ENCODE data around the gene DGLUCY.
"Not testable (repeated sequence)": the region's sequence is repeated elsewhere in the genome, so short reads cannot be mapped to it uniquely, and the experiment has no call there.

DGLUCY gene

DNA sequence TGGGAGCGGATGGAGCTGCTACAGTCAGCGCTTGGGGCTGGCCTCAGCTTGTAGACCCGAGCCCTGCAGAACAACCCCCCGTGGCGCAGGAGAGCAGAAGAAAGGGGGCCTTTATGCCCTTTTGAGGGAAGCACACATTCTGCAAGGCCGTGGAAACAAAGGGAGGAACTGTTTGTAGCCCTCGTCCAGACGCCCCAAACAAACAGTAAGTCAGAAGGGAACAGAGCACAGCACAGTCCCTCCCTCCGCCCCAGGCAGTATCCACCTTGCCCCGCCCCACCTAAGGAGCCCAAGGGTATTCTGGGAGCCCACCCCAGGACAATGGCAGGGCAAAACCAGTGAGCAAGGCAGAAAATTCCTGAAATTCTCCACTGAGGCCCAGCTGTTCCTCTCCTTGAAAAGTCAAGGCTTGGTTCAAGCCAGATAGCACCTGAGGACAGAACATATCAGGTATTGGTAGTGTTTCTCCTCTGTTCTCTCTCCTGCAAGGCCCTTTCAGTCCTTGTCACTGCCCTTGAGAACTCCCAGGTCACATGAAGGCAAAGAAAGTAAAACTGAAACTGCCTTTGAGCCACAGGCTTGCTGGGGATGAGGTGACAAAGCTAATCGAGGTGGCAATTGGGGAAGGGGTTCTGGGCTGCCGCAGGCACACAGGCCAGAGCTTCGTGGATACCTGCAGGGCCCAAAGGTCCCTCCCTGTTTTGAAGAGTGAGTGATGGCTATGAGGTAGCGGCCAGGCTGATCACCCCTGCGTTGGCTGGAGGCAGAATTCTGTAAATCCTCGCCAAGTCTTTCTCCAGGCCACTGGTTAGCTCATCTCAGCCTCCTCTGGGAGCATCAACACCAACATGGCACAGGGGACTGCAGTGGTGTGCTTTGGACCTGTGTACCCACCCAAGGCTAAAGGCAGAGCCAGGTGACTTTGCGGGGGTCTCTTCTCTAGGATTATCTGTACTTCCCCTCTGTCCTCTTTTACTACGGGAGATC lies 499 bp downstream of the DGLUCY start:
- Histone ChIP-seq H3K27me3 (ENCODE audit: control insufficient read depth, insufficient read depth, low read length) (no peaks in the 10 kb centered on the region), H3K4me1 (ENCODE audit: control insufficient read depth, insufficient read depth, low read length) (peaks cover 20% of the 10 kb centered on the region), H3K9ac (ENCODE audit: low read length) (peak overlapping the region; percentile 93), H3K36me3 (ENCODE audit: control insufficient read depth, insufficient read depth, low read length) (peaks cover 3% of the 10 kb centered on the region), H3K4me3 (ENCODE audit: low read length) (peak overlapping the region; percentile 89), H3K27ac (ENCODE audit: low read depth, low read length) (peak overlapping the region; percentile 98)

DNA sequence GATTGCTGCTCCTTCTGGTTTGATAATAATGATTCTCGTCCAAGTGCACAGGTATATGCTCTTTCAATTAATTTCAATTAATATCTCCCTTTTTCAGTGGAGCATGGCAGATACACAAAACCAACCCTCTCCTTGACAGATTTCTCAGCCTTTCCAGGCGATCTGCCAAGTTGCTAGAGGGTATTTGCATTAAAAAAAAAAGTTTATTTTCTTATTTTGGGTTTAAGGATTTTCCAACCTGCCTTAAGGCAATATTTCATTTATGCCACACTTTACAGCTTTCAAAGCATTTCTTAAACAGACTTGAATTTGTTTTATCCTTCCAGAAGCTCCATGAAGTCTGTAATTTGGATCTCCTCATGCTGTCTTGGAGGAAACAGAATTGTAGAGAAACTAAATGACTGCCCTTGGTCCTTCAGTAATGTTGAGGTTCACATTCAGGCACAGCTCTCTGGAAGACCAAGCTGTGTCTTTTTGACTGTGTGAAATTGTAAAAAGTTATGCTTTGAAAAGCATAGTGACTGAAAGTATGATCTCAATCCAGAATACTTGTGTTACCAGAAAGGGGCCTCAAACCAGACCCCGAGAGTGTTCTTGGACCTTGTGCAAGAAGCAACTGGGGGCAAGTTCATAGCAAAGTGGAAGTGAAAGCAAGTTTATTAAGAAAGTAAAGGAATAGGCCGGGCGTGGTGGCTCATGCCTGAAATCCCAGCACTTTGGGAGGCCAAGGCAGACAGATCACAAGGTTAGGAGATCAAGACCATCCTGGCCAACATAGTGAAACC lies 2.3 kb downstream of the DGLUCY start:
- Histone ChIP-seq H3K27ac (ENCODE audit: low read depth, low read length) (peak overlapping the region; percentile 0), H3K27me3 (ENCODE audit: control insufficient read depth, insufficient read depth, low read length) (no peaks in the 10 kb centered on the region), H3K9ac (ENCODE audit: low read length) (no peak overlapping the region), H3K36me3 (ENCODE audit: control insufficient read depth, insufficient read depth, low read length) (peaks cover 3% of the 10 kb centered on the region), H3K4me3 (ENCODE audit: low read length) (peak overlapping the region; percentile 89), H3K4me1 (ENCODE audit: control insufficient read depth, insufficient read depth, low read length) (peaks cover 16% of the 10 kb centered on the region)

DNA sequence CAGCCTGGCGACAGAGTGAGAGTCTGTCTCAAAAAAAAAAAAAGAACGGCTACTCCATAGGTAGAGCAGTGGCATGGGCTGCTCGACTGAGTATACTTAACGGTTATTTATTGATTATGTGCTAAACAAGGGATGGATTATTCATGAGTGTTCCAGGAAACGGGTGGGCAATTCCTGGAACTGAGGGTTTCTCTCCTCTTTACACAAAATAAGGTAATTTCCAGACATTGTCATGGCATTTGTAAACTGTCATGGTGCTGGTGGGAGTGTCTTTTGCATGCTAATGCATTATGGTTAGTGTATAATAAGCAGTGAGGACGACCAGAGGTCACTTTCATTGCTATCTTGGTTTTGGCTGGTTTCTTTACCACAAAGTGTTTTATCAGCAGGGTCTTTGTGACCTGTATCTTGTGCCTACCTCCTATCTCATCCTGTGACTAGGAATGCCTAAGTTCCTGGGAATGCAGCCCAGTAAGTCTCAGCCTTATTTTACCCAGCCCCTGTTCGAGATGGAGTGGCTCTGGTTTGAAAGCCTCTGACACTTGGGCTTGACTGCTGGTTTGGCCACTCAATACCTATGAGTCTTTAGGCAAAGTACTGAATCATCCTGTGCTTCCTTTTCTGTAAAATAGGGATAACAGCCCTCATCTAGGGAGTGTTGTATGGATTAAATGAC lies 3.2 kb downstream of the DGLUCY start:
- no peak overlapping the region for H3K9ac ChIP-seq (ENCODE audit: low read length)
- no peak overlapping the region for H3K4me3 ChIP-seq (ENCODE audit: low read length)
- H3K4me1 ChIP-seq (ENCODE audit: control insufficient read depth, insufficient read depth, low read length): peaks cover 16% of the 10 kb centered on the region
- no peaks in the 10 kb centered on the region for H3K27me3 ChIP-seq (ENCODE audit: control insufficient read depth, insufficient read depth, low read length)
- peaks cover 3% of the 10 kb centered on the region for H3K36me3 ChIP-seq (ENCODE audit: control insufficient read depth, insufficient read depth, low read length)
- H3K27ac ChIP-seq (ENCODE audit: low read depth, low read length): no peak overlapping the region

DNA sequence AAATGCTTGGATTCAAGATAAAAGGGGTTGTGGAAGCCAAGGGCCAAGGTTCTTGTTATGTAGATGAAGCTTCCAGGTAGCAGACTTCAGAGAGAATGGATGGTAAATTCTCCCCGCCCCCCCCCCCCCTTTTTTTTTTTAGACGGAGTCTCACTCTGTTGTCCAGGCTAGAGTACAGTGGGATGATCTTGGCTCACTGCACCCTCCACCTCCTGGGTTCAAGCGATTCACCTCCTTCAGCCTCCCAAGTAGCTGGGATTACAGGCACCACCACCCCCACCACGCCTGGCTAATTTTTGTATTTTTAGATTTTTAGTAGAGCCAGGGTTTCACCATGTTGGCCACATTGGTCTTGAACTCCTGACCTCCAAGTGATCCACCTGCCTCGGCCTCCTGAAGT lies 4.1 kb downstream of the DGLUCY start:
- no peaks in the 10 kb centered on the region for H3K27me3 ChIP-seq (ENCODE audit: control insufficient read depth, insufficient read depth, low read length)
- no peak overlapping the region for H3K9ac ChIP-seq (ENCODE audit: low read length)
- no peak overlapping the region for H3K27ac ChIP-seq (ENCODE audit: low read depth, low read length)
- peaks cover 3% of the 10 kb centered on the region for H3K36me3 ChIP-seq (ENCODE audit: control insufficient read depth, insufficient read depth, low read length)
- no peak overlapping the region for H3K4me3 ChIP-seq (ENCODE audit: low read length)
- peaks cover 18% of the 10 kb centered on the region for H3K4me1 ChIP-seq (ENCODE audit: control insufficient read depth, insufficient read depth, low read length)

DNA sequence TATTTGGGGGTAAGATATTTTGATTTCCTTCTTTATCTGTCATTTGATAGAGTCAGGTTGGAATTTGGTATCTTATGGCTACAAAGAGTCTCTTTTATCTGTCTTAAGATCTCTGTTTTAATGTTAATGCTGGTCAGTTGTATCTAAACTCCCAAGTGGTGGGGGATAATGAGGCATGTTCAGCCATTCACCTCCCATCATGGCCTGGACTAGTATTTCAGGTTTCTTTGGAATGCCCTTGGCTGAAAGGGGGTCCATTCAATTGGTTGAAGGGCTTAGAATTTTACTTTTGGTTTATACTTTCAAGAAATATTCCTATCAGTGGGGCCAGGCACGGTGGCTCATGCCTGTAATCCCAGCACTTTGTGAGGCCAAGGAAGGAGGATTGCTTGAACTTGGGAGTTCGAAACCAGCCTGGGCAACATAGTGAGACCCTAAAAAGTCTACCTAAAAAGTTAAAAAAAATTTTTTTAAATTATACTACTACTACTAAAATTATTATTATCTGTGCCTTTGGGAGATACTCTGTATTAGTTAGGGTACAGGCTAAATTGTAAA lies 4.7 kb downstream of the DGLUCY start:
- no peak overlapping the region for H3K27ac ChIP-seq (ENCODE audit: low read depth, low read length)
- H3K27me3 ChIP-seq (ENCODE audit: control insufficient read depth, insufficient read depth, low read length): no peaks in the 10 kb centered on the region
- H3K4me1 ChIP-seq (ENCODE audit: control insufficient read depth, insufficient read depth, low read length): peaks cover 16% of the 10 kb centered on the region

DNA sequence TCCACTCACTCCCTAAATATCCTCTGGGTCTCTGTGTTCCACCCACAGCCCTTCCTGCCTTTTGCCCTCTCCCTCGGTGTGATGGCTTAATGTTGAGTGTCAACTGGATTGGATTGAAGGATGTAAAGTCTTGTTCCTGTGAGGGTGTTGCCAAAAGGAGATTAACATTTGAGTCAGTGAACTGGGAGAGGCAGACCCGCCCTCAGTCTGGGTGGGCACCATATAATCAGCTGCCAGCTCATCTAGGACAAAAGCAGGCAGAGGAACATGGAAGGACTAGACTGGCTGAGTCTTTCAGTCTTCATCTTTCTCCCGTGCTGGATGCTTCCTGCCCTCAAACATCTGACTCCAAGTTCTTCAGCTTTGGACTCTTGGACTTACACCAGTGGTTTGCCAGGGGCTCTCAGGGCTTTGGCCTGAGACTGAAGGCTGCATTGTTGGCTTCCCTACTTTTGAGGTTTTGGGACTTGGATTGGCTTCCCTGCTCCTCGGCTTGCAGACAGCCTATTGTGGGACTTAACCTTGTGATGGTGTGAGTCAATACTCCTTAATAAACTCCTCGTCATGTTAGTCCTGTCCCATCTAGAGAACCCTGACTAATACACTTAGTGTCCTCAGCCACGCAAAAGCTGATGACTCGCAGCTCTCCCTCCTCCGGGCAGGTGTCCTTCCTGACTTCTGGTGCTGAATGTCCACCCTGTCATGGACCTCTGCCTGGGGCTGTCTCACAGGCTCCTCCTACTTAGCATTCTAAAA lies 5.9 kb downstream of the DGLUCY start:
- Histone ChIP-seq H3K4me3 (ENCODE audit: low read length) (no peak overlapping the region), H3K4me1 (ENCODE audit: control insufficient read depth, insufficient read depth, low read length) (peaks cover 16% of the 10 kb centered on the region), H3K27ac (ENCODE audit: low read depth, low read length) (no peak overlapping the region), H3K36me3 (ENCODE audit: control insufficient read depth, insufficient read depth, low read length) (peaks cover 3% of the 10 kb centered on the region), H3K27me3 (ENCODE audit: control insufficient read depth, insufficient read depth, low read length) (no peaks in the 10 kb centered on the region), H3K9ac (ENCODE audit: low read length) (no peak overlapping the region)

More for the DNA sequence above, 4.7 kb downstream of the DGLUCY start:
- Histone ChIP-seq H3K4me3 (ENCODE audit: low read length) (no peak overlapping the region), H3K36me3 (ENCODE audit: control insufficient read depth, insufficient read depth, low read length) (peaks cover 3% of the 10 kb centered on the region), H3K9ac (ENCODE audit: low read length) (no peak overlapping the region)

DNA sequence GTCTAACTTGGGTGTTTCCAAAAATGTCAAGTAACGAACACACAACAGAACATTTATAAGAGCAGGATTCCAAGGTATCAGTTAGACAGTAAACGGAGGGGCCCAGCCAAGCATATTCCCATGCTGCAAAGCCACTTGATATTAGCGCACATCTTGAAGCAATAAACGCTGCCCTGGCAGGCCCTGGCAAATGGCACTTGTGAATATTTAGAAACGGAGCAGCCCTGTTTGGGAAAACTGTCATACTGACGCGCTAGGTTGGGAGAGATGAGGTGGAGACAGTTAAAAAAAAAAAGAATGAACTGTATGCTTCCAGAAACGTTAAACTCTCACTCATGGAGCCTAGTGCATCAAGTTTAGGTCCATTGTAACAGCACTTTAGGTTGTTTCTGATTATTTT lies 9.3 kb downstream of the DGLUCY start:
- Histone ChIP-seq H3K9ac (ENCODE audit: low read length) (no peak overlapping the region), H3K27ac (ENCODE audit: low read depth, low read length) (peak overlapping the region; percentile 79), H3K4me1 (ENCODE audit: control insufficient read depth, insufficient read depth, low read length) (peaks cover 11% of the 10 kb centered on the region), H3K36me3 (ENCODE audit: control insufficient read depth, insufficient read depth, low read length) (no peaks in the 10 kb centered on the region), H3K27me3 (ENCODE audit: control insufficient read depth, insufficient read depth, low read length) (no peaks in the 10 kb centered on the region), H3K4me3 (ENCODE audit: low read length) (peak overlapping the region; percentile 5)

DNA sequence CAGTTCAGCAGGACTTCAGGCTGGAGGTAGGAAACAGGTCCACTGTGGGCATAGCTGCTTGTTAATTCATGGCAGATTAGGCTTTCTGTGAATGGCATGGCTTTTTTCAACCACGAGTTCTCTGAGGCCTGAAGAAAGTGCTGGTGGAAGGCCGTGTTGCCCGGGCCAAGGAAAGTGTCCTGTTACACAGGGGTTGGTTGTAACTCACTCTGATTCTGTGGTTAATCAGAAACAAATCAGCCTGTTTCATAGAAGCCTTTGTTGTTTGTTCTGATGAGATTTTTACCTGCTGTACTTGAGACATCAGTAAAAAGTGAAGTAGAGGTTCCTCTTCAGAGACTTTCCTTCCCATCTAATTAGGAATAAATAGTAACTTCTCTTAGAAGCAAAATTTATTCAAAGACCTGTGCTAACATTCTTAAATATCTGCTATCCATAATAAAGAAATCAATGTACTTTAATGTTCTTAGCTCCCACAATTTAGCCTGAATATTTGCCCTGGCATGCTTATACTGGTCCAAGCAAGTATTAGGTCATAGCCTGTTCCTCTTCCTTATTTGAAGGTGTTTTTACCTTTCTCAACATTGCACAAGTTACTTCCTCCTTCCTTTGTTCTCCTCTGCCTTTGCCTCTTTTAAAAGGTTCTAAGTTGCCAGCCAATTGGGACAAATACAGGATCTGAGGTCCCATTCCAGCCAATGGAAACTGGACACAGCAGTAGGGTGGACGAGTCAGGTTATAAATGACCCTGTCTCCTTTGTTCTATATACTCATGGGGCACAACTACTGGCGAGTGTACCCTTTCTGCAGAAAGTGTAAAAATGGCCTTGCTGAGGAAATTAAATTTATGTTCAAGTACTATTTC lies 10.8 kb downstream of the DGLUCY start:
- H3K9ac ChIP-seq (ENCODE audit: low read length); H3K4me3 ChIP-seq (ENCODE audit: low read length); H3K27me3 ChIP-seq (ENCODE audit: control insufficient read depth, insufficient read depth, low read length); H3K36me3 ChIP-seq (ENCODE audit: control insufficient read depth, insufficient read depth, low read length): not testable (repeated sequence)
- H3K4me1 ChIP-seq (ENCODE audit: control insufficient read depth, insufficient read depth, low read length): peaks cover 11% of the 10 kb centered on the region
- peak overlapping the region; percentile 25 for H3K27ac ChIP-seq (ENCODE audit: low read depth, low read length)

DNA sequence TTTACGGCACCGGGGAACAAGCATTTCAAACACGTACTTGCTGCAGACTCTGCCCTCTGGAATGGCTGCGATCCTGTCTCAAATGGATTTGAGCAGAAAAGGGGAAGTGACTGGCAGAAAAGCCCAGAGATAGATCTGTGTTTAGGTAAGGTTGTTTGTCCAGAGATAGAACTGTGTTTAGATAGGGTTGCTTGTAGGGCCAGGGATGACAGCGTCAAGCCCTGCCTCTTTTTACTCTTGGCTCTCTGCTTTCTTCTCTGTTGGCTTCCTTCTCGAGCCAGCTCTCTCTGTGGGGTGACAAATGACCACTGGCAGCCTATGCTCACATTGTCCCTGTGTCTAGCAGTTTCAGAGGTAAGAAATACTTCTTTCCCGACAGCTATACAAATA lies 11.4 kb downstream of the DGLUCY start:
- H3K27me3 ChIP-seq (ENCODE audit: control insufficient read depth, insufficient read depth, low read length): no peaks in the 10 kb centered on the region
- H3K9ac ChIP-seq (ENCODE audit: low read length): no peak overlapping the region
- H3K36me3 ChIP-seq (ENCODE audit: control insufficient read depth, insufficient read depth, low read length): no peaks in the 10 kb centered on the region
- H3K4me1 ChIP-seq (ENCODE audit: control insufficient read depth, insufficient read depth, low read length): peaks cover 11% of the 10 kb centered on the region
- H3K27ac ChIP-seq (ENCODE audit: low read depth, low read length): peak overlapping the region; percentile 8
- H3K4me3 ChIP-seq (ENCODE audit: low read length): no peak overlapping the region

DNA sequence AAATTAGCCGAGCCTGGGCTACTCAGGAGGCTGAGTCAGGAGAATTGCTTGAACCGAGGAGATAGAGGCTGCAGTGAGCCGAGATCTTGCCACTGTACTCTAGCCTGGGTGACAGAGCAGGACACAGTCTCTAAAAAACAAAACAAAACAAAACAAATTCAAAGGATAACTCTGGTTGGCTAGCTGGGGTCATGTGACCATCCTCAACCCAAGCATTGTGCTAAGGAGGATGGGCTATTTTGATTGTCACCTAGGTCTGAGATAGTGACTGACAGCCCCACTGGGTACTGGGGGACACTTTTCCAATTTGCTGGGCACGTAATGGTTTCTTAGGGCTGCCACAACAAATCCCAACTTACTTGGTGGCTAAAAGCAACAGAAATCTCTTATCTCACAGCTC lies 11.9 kb downstream of the DGLUCY start:
- Histone ChIP-seq H3K4me1 (ENCODE audit: control insufficient read depth, insufficient read depth, low read length) (peaks cover 11% of the 10 kb centered on the region), H3K36me3 (ENCODE audit: control insufficient read depth, insufficient read depth, low read length) (no peaks in the 10 kb centered on the region), H3K27me3 (ENCODE audit: control insufficient read depth, insufficient read depth, low read length) (no peaks in the 10 kb centered on the region)

DNA sequence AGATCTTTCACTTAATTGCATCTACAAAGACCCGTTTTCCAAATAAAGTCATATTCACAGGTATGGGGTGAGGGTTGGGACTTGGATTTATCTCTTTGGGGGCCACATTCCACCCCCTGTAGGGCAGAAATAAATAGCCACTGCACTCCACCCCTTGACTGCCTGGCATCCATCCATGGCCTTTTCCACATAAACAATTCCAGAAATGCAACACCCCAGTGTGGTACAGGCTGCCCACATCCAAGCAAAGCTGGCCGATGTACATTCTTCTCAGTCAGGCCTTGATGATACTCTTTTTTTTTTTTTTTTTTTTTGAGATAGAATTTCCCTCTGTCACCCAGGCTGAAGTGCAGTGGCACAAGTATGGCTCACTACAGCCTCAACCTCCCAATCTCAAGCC lies 12.9 kb downstream of the DGLUCY start:
- Histone ChIP-seq H3K9ac (ENCODE audit: low read length) (no peak overlapping the region), H3K36me3 (ENCODE audit: control insufficient read depth, insufficient read depth, low read length) (peaks cover 3% of the 10 kb centered on the region), H3K4me1 (ENCODE audit: control insufficient read depth, insufficient read depth, low read length) (peaks cover 11% of the 10 kb centered on the region), H3K27ac (ENCODE audit: low read depth, low read length) (no peak overlapping the region), H3K27me3 (ENCODE audit: control insufficient read depth, insufficient read depth, low read length) (no peaks in the 10 kb centered on the region), H3K4me3 (ENCODE audit: low read length) (no peak overlapping the region)

More for the DNA sequence above, 11.9 kb downstream of the DGLUCY start:
- Histone ChIP-seq H3K4me3 (ENCODE audit: low read length) (no peak overlapping the region), H3K27ac (ENCODE audit: low read depth, low read length) (peak overlapping the region; percentile 8), H3K9ac (ENCODE audit: low read length) (no peak overlapping the region)

Data from rectal smooth muscle tissue (tissue), 1 donor.